HG02938 (cell line): ENCODE measurements around the gene HMOX2.

Experiments
- ATAC-seq: cut with Tn5 transposase; IDR thresholded peaks from one replicate; pipeline ENCODE4 v1.9.1; 2021; ENCODE audit warnings: mild to moderate bottlenecking, moderate library complexity; ENCODE audit not compliant: unreplicated experiment

The HMOX2 gene

GRCh38 chr16:4550591-4550990, 74.4 kb downstream of the HMOX2 start:
- no peak for ATAC-seq

DNA sequence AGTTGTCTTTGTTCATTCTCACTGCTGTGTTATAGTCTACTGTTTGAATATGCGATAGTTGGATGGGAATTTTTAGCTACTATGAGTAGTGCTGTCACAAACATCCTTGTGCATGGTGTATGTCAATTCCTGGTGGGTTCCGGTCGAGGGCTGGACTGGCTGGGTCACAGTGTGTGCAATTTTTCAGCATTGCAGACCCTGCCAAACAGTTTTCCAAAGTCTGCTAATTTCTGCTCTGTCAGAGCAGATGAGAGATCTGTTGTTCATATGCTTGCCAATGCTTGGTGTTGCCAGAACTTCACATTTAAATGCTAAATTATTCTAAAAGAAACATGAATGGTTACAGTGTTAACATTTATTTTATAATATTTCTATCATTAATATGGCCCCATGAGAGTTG, 76.3 kb downstream of the HMOX2 start:
- ATAC-seq: no peak

DNA sequence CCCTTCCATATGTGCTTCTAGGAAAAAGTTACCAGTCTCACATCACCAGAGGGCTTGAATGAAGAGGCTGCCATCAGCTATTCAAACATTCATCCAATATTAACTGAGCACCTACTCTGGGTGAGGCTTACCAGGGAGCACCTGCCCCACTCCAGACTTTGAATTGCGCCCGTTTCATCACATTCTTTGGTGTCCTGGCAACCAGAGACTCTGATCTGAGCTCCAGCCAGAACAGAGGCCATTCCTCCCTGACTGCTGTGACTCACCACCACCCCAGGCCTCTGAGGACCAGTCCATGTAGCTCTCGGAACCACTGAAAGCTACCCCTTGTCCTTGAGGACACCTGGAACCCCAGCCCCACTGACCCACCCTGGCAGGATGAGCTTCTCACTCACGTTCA, 79.9 kb downstream of the HMOX2 start, which contains the start of gene C16orf96:
C16orf96 (plus strand) TSS at position 229 of the 400 bp plus-strand sequence; CDS start at position 379, 150 bp downstream.
- ATAC-seq: no peak

DNA sequence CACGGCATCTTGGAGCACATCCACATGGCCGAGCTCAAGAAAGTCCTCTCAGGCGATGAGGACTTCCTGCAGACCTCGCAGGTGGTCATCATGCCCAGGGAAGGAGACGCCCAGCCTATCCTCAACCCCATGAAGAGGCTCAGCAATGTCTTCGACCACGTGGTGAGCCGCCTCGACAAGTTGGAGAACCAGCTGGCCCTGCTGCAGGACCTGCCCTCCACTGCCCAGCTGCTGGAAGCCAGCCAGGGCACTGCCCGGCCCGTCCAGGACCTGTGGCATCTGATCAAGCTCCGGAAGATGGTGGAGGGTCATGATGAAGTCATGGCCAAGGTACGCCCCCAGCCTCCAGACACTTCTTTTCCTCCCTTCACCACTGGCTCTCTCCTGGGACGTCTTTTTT, 80.4 kb downstream of the HMOX2 start:
- ATAC-seq: no peak

- no peak for ATAC-seq
Measured at GRCh38 chr16:4557973-4558372, 81.8 kb downstream of the HMOX2 start.
